Keratinocyte (primary cell): ENCODE data around the gene RGS6. TPM values are rescaled to one million over a fixed set of nuclear protein-coding genes. Genes with fewer than 3 reads are reported as not detected.

Source experiments
- DNase-seq: peaks from one replicate; pipeline ENCODE4 v3.0.0-alpha.2; 2011; ENCODE audit warnings: low read depth, missing footprints, low spot score
- FAIRE-seq: peaks from 2 replicates; lab custom pipeline; 2011; peaks lifted over from hg19 to GRCh38; lab: Jason Lieb, UNC
- H2AFZ ChIP-seq: 2 replicates; pipeline ENCODE4 v1.6.0; 2012; ENCODE audit warnings: low read length, control low read depth, inconsistent platforms; ENCODE audit not compliant: control insufficient read depth
- H3K27ac ChIP-seq: 2 replicates; pipeline ENCODE4 v1.5.1; 2011; ENCODE audit warnings: low read length; ENCODE audit not compliant: control insufficient read depth, insufficient read depth
- H3K27me3 ChIP-seq: 3 replicates; pipeline ENCODE4 v1.6.0; 2011; ENCODE audit warnings: low read length; ENCODE audit not compliant: control insufficient read depth, insufficient read depth; ENCODE audit errors: extremely low read depth
- H3K36me3 ChIP-seq, 2 experiments: 2 replicates in 1 of 2; 3 replicates in 1 of 2; pipeline ENCODE4 v1.5.1; 2011; ENCODE audit warnings: low read length in 2 of 2, mild to moderate bottlenecking in 1 of 2; ENCODE audit not compliant: control insufficient read depth in 2 of 2, insufficient read depth in 2 of 2; ENCODE audit errors: extremely low read depth in 1 of 2
- H3K4me1 ChIP-seq: 3 replicates; pipeline ENCODE4 v1.5.1; 2011; ENCODE audit warnings: low read length; ENCODE audit not compliant: control insufficient read depth, insufficient read depth; ENCODE audit errors: extremely low read depth
- H3K4me2 ChIP-seq: 3 replicates; pipeline ENCODE4 v1.6.0; 2011; ENCODE audit warnings: low read depth, low read length; ENCODE audit not compliant: control insufficient read depth, insufficient read depth; ENCODE audit errors: extremely low read depth
- H3K4me3 ChIP-seq, 3 experiments: fragments of 200-600 bp in 1 of 3; sonication (generic) in 1 of 3; 2 replicates in 2 of 3; 3 replicates in 1 of 3; pipeline ENCODE4 v1.5.1; 2011 to 2016; ENCODE audit warnings: low read length in 3 of 3, mild to moderate bottlenecking in 3 of 3, control low read depth in 2 of 3, inconsistent platforms in 1 of 3, low read depth in 1 of 3, mixed read lengths in 1 of 3, mixed run types in 1 of 3, moderate library complexity in 1 of 3; ENCODE audit not compliant: control insufficient read depth in 2 of 3, insufficient read depth in 2 of 3; ENCODE audit errors: extremely low read depth in 1 of 3
- H3K79me2 ChIP-seq: 2 replicates; pipeline ENCODE4 v1.6.0; 2012; ENCODE audit warnings: low read length; ENCODE audit not compliant: control insufficient read depth, insufficient read depth
- H3K9ac ChIP-seq: 3 replicates; pipeline ENCODE4 v1.6.0; 2011; ENCODE audit warnings: low read length; ENCODE audit not compliant: control insufficient read depth, insufficient read depth; ENCODE audit errors: extremely low read depth
- H3K9me1 ChIP-seq: 3 replicates; pipeline ENCODE4 v1.6.0; 2011; ENCODE audit warnings: low read length; ENCODE audit not compliant: control insufficient read depth, insufficient read depth; ENCODE audit errors: extremely low read depth
- H3K9me3 ChIP-seq: 2 replicates; pipeline ENCODE4 v1.5.1; 2012; ENCODE audit warnings: low read depth, low read length; ENCODE audit not compliant: control insufficient read depth
- H4K20me1 ChIP-seq: 3 replicates; pipeline ENCODE4 v1.6.0; 2011; ENCODE audit warnings: low read length; ENCODE audit not compliant: control insufficient read depth, insufficient read depth; ENCODE audit errors: extremely low read depth
- EZH2 ChIP-seq: IDR thresholded peaks from one replicate; pipeline ENCODE4 v1.6.1; 2012; ENCODE audit warnings: inconsistent platforms, mild to moderate bottlenecking, low read length, moderate library complexity
- dilution Hi-C: fragments of 300-500 bp; cut with MboI; formaldehyde crosslinking; loops from one replicate; pipeline ENCODE4 v1.7.0; 2020; ENCODE audit warnings: low sequenced_read_pairs; ENCODE audit not compliant: extremely low pct_ligation_motif_present
- polyA plus RNA-seq, 5 experiments: library from polyadenylated mRNA; depleted of rRNA in 3 of 5; stranded (reverse) in 3 of 5; stranded (forward) in 1 of 5; unstranded in 1 of 5; fragments of >200 nt; gene quantifications; 1 replicate in 1 of 5; 2 replicates in 3 of 5; 3 replicates in 1 of 5; pipeline versions ENCODE4 v1.2.1 to v1.2.3, GENCODE V29; 2011 to 2012; ENCODE audit warnings: missing spikeins in 2 of 5, low read depth in 1 of 5, low replicate concordance in 1 of 5
- TF ChIP-seq, protein P1 (sequence below), 3 experiments: IDR thresholded peaks in 1 of 3; conservative IDR thresholded peaks in 1 of 3; optimal IDR thresholded peaks in 1 of 3; 2 replicates in 2 of 3; 3 replicates in 1 of 3; pipeline versions ENCODE3 to v1.5.1; 2011; ENCODE audit warnings: low read length in 3 of 3, mild to moderate bottlenecking in 3 of 3, moderate library complexity in 2 of 3, control low read depth in 1 of 3, inconsistent platforms in 1 of 3; ENCODE audit not compliant: insufficient read depth in 2 of 3; ENCODE audit errors: extremely low read depth in 1 of 3

Gene RGS6
- polyA plus RNA-seq, 1 donor (not counting 4 experiments of a cell fraction or from before 2014, with no cell fraction given): not detected

DNA sequence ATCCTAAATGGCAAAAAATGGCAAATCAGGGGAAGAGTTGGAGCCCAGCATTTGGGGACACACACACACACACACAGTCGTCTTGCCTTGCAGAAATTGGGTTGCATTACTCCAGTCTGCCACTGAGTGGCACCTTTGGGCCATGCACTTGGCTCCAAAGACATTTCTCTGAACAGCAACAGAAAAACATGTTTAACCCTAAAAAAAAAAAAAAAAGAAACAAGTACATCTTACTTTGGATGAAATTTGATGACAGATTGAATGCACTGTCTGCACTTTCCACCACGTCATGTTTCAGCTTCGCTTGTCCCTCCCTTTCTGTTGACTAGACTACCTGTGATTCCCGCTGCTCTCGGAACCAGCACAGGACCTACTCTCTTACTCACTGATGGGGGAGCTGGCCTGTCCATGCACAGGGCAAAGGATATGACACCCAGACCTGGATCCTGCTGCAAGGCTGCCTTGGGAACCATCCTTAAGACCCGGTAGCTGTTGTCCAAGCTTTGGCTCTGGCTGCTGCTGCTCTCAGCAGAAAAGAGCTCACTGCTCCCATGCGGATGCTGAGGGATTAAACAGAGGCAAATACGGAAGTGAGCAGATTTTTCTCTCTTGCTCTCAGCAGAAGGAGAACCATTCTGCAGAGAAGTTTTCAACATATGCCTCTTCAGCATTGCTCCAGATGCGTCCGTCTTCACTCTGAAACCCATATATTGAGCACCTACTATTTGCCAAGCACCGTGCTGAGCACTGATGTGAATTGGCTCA lies 584.9 kb downstream of the RGS6 start:
- peak; percentile 23 for FAIRE-seq

DNA sequence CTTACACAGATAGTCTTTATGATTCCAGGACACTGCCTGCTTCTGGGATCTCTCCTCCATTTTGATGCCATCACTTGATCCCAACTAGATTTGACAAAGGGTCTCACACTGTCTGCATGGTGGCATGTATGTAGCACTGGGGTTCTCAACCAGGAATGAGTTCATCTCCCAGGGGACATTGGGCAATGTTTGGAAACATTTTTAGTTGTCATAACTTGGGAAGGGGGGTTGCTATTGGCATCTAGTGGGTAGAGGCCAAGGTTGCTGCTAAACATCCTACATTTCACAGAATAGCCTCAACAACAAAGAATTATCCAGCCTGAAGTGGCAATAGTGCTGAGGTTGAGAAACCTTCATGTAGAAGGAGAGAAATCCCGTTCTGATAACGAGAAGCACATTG lies 585.5 kb downstream of the RGS6 start:
- no peaks in the 10 kb centered on the region for H3K9me1 ChIP-seq
- no peak overlapping the region for H3K9ac ChIP-seq
- TF ChIP-seq EZH2: no peak
- TF ChIP-seq, protein P1, sequence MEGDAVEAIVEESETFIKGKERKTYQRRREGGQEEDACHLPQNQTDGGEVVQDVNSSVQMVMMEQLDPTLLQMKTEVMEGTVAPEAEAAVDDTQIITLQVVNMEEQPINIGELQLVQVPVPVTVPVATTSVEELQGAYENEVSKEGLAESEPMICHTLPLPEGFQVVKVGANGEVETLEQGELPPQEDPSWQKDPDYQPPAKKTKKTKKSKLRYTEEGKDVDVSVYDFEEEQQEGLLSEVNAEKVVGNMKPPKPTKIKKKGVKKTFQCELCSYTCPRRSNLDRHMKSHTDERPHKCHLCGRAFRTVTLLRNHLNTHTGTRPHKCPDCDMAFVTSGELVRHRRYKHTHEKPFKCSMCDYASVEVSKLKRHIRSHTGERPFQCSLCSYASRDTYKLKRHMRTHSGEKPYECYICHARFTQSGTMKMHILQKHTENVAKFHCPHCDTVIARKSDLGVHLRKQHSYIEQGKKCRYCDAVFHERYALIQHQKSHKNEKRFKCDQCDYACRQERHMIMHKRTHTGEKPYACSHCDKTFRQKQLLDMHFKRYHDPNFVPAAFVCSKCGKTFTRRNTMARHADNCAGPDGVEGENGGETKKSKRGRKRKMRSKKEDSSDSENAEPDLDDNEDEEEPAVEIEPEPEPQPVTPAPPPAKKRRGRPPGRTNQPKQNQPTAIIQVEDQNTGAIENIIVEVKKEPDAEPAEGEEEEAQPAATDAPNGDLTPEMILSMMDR (optimal IDR thresholded peaks at IDR 0.05 in 1 of 3, IDR thresholded peaks at IDR 0.05 in 1 of 3, conservative IDR thresholded peaks at IDR 0.05 in 1 of 3; ENCODE audit: extremely low read depth in 1 of 3, insufficient read depth in 2 of 3, low read length in 3 of 3): no peak
- no peaks in the 10 kb centered on the region for H3K9me3 ChIP-seq
- H2AFZ ChIP-seq: no peak overlapping the region
- DNase-seq: no peak
- dilution Hi-C loops: no loop called here
- no peak overlapping the region for H3K4me3 ChIP-seq
- H3K4me1 ChIP-seq: no peaks in the 10 kb centered on the region
- no peaks in the 10 kb centered on the region for H3K36me3 ChIP-seq
- H3K79me2 ChIP-seq: no peaks in the 10 kb centered on the region
- no peak for FAIRE-seq
- H4K20me1 ChIP-seq: no peaks in the 10 kb centered on the region
- H3K27me3 ChIP-seq: no peaks in the 10 kb centered on the region
- H3K4me2 ChIP-seq: no peak overlapping the region
- no peak overlapping the region for H3K27ac ChIP-seq

More for the DNA sequence above, 584.9 kb downstream of the RGS6 start:
- Histone ChIP-seq H3K4me1 (no peaks in the 10 kb centered on the region), H3K27ac (no peak overlapping the region), H3K27me3 (no peaks in the 10 kb centered on the region), H3K4me2 (no peak overlapping the region), H3K36me3 (no peaks in the 10 kb centered on the region), H3K9me1 (no peaks in the 10 kb centered on the region), H3K9ac (no peak overlapping the region), H3K9me3 (no peaks in the 10 kb centered on the region), H3K4me3 (no peak overlapping the region), H4K20me1 (no peaks in the 10 kb centered on the region), H2AFZ (no peak overlapping the region), H3K79me2 (no peaks in the 10 kb centered on the region)
- DNase-seq: peak; percentile 15
- dilution Hi-C loops: no loop called here
- no peak for TF ChIP-seq EZH2
- TF ChIP-seq, protein P1 (optimal IDR thresholded peaks at IDR 0.05 in 1 of 3, IDR thresholded peaks at IDR 0.05 in 1 of 3, conservative IDR thresholded peaks at IDR 0.05 in 1 of 3; ENCODE audit: extremely low read depth in 1 of 3, insufficient read depth in 2 of 3, low read length in 3 of 3): peak; percentile 87 to 95 (median 93)
